Testis (tissue), 2 donors: Measurements from ENCODE around the gene LYPD6.

Experiments used
- POLR2A ChIP-seq: fragments of 450-650 bp; IDR thresholded peaks from one replicate; pipeline ENCODE4 v1.6.1; 2017; ENCODE audit warnings: antibody characterized with exemption, mild to moderate bottlenecking, moderate library complexity
- TF ChIP-seq, protein P1 (sequence below), 3 experiments: fragments of 450-650 bp in 2 of 3; fragments of 200-600 bp in 1 of 3; sonication (generic) in 1 of 3; IDR thresholded peaks; one replicate each; pipeline ENCODE4 v1.5.1; 2016 to 2019; ENCODE audit warnings: antibody characterized with exemption in 3 of 3, mild to moderate bottlenecking in 2 of 3, moderate library complexity in 1 of 3

DNA sequence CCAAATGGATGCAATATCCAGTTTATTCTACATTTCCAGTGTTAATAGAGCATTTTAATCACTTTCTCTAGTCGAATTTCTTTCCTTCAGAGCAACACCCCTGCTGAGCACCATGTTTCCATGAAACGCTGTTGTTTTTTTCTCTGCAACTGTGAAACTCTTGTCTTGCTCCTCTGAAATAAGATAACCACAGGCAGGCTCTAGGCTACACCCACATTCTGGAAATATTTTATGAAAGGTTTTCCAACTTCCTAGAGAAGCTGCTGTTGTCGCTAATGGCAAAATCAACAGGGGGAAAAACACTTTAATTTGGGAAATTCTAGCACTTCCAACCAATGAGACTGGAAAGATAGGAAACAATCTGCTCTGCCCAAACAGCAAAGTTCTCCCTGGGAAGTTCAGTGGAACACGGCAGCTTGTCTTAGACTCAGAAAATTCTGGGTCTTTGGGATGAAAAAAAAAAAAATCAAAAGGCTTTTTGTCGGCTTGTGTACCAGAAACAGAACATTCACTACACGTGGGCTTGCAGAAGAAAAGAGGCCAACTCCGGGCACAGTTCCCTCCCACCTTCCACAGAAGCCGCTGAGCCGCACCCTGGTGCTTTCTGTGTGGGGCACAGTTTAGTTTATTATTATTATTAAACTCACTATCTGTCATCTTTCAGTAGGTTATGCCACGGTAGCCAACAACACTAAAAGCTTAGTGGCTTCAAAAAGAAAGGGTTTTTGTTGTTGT is 158.5 kb downstream of the LYPD6 start:
- TF ChIP-seq, protein P1, sequence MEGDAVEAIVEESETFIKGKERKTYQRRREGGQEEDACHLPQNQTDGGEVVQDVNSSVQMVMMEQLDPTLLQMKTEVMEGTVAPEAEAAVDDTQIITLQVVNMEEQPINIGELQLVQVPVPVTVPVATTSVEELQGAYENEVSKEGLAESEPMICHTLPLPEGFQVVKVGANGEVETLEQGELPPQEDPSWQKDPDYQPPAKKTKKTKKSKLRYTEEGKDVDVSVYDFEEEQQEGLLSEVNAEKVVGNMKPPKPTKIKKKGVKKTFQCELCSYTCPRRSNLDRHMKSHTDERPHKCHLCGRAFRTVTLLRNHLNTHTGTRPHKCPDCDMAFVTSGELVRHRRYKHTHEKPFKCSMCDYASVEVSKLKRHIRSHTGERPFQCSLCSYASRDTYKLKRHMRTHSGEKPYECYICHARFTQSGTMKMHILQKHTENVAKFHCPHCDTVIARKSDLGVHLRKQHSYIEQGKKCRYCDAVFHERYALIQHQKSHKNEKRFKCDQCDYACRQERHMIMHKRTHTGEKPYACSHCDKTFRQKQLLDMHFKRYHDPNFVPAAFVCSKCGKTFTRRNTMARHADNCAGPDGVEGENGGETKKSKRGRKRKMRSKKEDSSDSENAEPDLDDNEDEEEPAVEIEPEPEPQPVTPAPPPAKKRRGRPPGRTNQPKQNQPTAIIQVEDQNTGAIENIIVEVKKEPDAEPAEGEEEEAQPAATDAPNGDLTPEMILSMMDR (IDR thresholded peaks at IDR 0.05): no peak
- no peak for TF ChIP-seq POLR2A
